Liver (tissue), 9 donors: ENCODE measurements around the gene DDX17. TPM values are rescaled to one million over a fixed set of nuclear protein-coding genes. Genes with fewer than 3 reads are reported as not detected.

Source experiments
- DNase-seq: peaks from one replicate; pipeline ENCODE4 v3.0.0-alpha.2; 2017; ENCODE audit warnings: low spot score
- H3K27ac ChIP-seq, 2 donors: one replicate each; pipeline ENCODE4 v1.7.0; 2013; ENCODE audit warnings: inconsistent platforms in 2 of 2, low read length in 2 of 2, control low read depth in 1 of 2, low read depth in 1 of 2, mild to moderate bottlenecking in 1 of 2
- H3K27me3 ChIP-seq, 4 donors: one replicate each; pipeline versions ENCODE4 v1.6.1 to v1.7.0; 2013; ENCODE audit warnings: low read length in 3 of 4, inconsistent platforms in 1 of 4, mild to moderate bottlenecking in 1 of 4, moderate library complexity in 1 of 4; ENCODE audit not compliant: control insufficient read depth in 4 of 4, insufficient read depth in 4 of 4
- H3K36me3 ChIP-seq, 4 donors: one replicate each; pipeline versions ENCODE4 v1.6.1 to v1.7.0; 2013; ENCODE audit warnings: low read length in 3 of 4, mild to moderate bottlenecking in 3 of 4, low read depth in 1 of 4, moderate library complexity in 1 of 4; ENCODE audit not compliant: control insufficient read depth in 4 of 4, insufficient read depth in 3 of 4
- H3K4me1 ChIP-seq, 4 donors: one replicate each; pipeline versions ENCODE4 v1.6.1 to v1.7.0; 2013; ENCODE audit warnings: low read length in 3 of 4, mild to moderate bottlenecking in 3 of 4, moderate library complexity in 1 of 4; ENCODE audit not compliant: control insufficient read depth in 4 of 4, insufficient read depth in 4 of 4
- H3K4me3 ChIP-seq, 3 donors: one replicate each; pipeline versions ENCODE4 v1.6.1 to v1.7.0; 2013; ENCODE audit warnings: low read length in 3 of 3, control low read depth in 1 of 3, low read depth in 1 of 3, mild to moderate bottlenecking in 1 of 3
- H3K9ac ChIP-seq, 2 donors: one replicate each; pipeline ENCODE4 v1.7.0; 2013; ENCODE audit warnings: low read length in 2 of 2, mild to moderate bottlenecking in 2 of 2, moderate library complexity in 2 of 2, control low read depth in 1 of 2, low read depth in 1 of 2
- H3K9me3 ChIP-seq, 4 donors: one replicate each; pipeline versions ENCODE4 v1.6.1 to v1.7.0; 2013; ENCODE audit warnings: low read length in 3 of 4; ENCODE audit not compliant: control insufficient read depth in 4 of 4
- ATF3 ChIP-seq: IDR thresholded peaks from 2 replicates; pipeline ENCODE4 v1.6.1; 2016; ENCODE audit warnings: antibody characterized with exemption
- CTCF ChIP-seq: fragments of 150-350 bp; IDR thresholded peaks from 2 replicates; pipeline ENCODE4 v1.5.1; 2017; ENCODE audit warnings: improper control_type of control experiment, low read depth, low read length; ENCODE audit not compliant: missing input control
- EGR1 ChIP-seq, 2 donors: IDR thresholded peaks; 2 replicates each; pipeline ENCODE4 v1.6.1; 2016 to 2018; ENCODE audit warnings: antibody characterized with exemption in 2 of 2, low read depth in 2 of 2
- FOXA1 ChIP-seq: IDR thresholded peaks from 2 replicates; pipeline ENCODE4 v1.6.1; 2016; ENCODE audit warnings: antibody characterized with exemption
- FOXA2 ChIP-seq: IDR thresholded peaks from 2 replicates; pipeline ENCODE4 v1.6.1; 2016; ENCODE audit warnings: antibody characterized with exemption
- HNF4A ChIP-seq, 2 donors: conservative IDR thresholded peaks; 2 replicates each; pipeline ENCODE4 v1.6.1; 2016; ENCODE audit warnings: antibody characterized with exemption in 2 of 2, mild to moderate bottlenecking in 2 of 2
- HNF4G ChIP-seq: IDR thresholded peaks from 2 replicates; pipeline ENCODE4 v1.6.1; 2016; ENCODE audit warnings: antibody characterized with exemption
- JUND ChIP-seq, 2 donors: IDR thresholded peaks; 2 replicates each; pipeline ENCODE4 v1.6.1; 2016; ENCODE audit warnings: antibody characterized with exemption in 2 of 2
- NR2F2 ChIP-seq: IDR thresholded peaks from 2 replicates; pipeline ENCODE4 v1.6.1; 2016; ENCODE audit warnings: antibody characterized with exemption
- RAD21 ChIP-seq, 2 donors: IDR thresholded peaks; 2 replicates each; pipeline ENCODE4 v1.6.1; 2016; ENCODE audit warnings: antibody characterized with exemption in 2 of 2, mild to moderate bottlenecking in 2 of 2
- REST ChIP-seq: IDR thresholded peaks from 2 replicates; pipeline ENCODE4 v1.6.1; 2016; ENCODE audit warnings: antibody characterized with exemption, mild to moderate bottlenecking
- RXRA ChIP-seq, 2 donors: IDR thresholded peaks; 2 replicates each; pipeline ENCODE4 v1.6.1; 2017 to 2018; ENCODE audit warnings: antibody characterized with exemption in 2 of 2, mild to moderate bottlenecking in 1 of 2
- SP1 ChIP-seq: IDR thresholded peaks from 2 replicates; pipeline ENCODE4 v1.6.1; 2018; ENCODE audit warnings: antibody characterized with exemption, mild to moderate bottlenecking
- TAF1 ChIP-seq: conservative IDR thresholded peaks from 2 replicates; pipeline ENCODE4 v1.6.1; 2016; ENCODE audit warnings: antibody characterized with exemption, mild to moderate bottlenecking
- YY1 ChIP-seq: IDR thresholded peaks from 2 replicates; pipeline ENCODE4 v1.6.1; 2016; ENCODE audit warnings: antibody characterized with exemption, mild to moderate bottlenecking
- ZBTB33 ChIP-seq: IDR thresholded peaks from 2 replicates; pipeline ENCODE4 v1.6.1; 2016; ENCODE audit warnings: antibody characterized with exemption
- WGBS: extraction: QIAGEN DNeasy Blood & Tissue Kit; methylation state at CpG from one replicate; pipeline ENCODE4 v1.1.7; 2013; 5-methylcytosine and 5-hydroxymethylcytosine counted together
- polyA plus RNA-seq, 2 donors: library from polyadenylated mRNA; stranded (reverse) in 1 of 2; unstranded in 1 of 2; fragments of 200-250 nt in 1 of 2; fragments of >200 nt in 1 of 2; fragmentation: Nextera tagmentation in 1 of 2; extraction: Ambion mirVana in 1 of 2; gene quantifications; one replicate each; pipeline versions ENCODE4 v1.2.1 to v1.2.3, GENCODE V29; 2013 to 2015
- total RNA-seq, 2 donors: library from RNA; depleted of rRNA; stranded (reverse); fragments of >200 nt; gene quantifications; one replicate each; pipeline ENCODE4 v1.2.3, GENCODE V29; 2014
- donor health status: healthy.
- donor health status: healthy.
- donor health status: healthy.
- donor health status: healthy.
- donor health status: healthy.

DDX17 gene
- total and polyA plus RNA-seq, 4 donors = 46.3 to 451 (median 173) TPM

- H3K9ac ChIP-seq = no peak overlapping the region
- no peaks in the 10 kb centered on the region for H3K9me3 ChIP-seq
- no peak for DNase-seq
- H3K36me3 ChIP-seq = peaks cover 15 to 51% (median 46%) of the 10 kb centered on the region in 4 donors
- TF ChIP-seq TAF1 = no peak
- no peak for TF ChIP-seq ZBTB33
- TF ChIP-seq SP1 = no peak
- TF ChIP-seq NR2F2 = peak; percentile 19
- TF ChIP-seq RXRA (IDR thresholded peaks at IDR 0.05) = no peak
- TF ChIP-seq JUND (IDR thresholded peaks at IDR 0.05) = no peak
- TF ChIP-seq RAD21 (IDR thresholded peaks at IDR 0.05) = no peak
- TF ChIP-seq EGR1 (IDR thresholded peaks at IDR 0.05; ENCODE audit: low read depth in 2 of 2) = no peak
- TF ChIP-seq REST = no peak
- H3K27me3 ChIP-seq = no peaks in the 10 kb centered on the region
- no peaks in the 10 kb centered on the region for H3K4me1 ChIP-seq
- WGBS = 91% methylated on average over 3 of the region's 3 CpGs
- H3K4me3 ChIP-seq = no peak overlapping the region
- no peak overlapping the region for H3K27ac ChIP-seq
Observed at GRCh38 chr22:38481162-38481870, 24.8 kb downstream of the DDX17 start.

- Histone ChIP-seq H3K9ac (no peak overlapping the region), H3K4me1 (no peaks in the 10 kb centered on the region), H3K27me3 (no peaks in the 10 kb centered on the region), H3K36me3 (peaks cover 8 to 34% (median 30%) of the 10 kb centered on the region in 4 donors), H3K4me3 (no peak overlapping the region), H3K27ac (no peak overlapping the region), H3K9me3 (no peaks in the 10 kb centered on the region)
- 81% methylated on average over 7 of the region's 7 CpGs for WGBS
- DNase-seq = no peak
- TF ChIP-seq HNF4A (conservative IDR thresholded peaks at IDR 0.05) (no peak), SP1 (no peak), REST (no peak), EGR1 (IDR thresholded peaks at IDR 0.05; ENCODE audit: low read depth in 2 of 2) (no peak), TAF1 (no peak), FOXA1 (no peak), ZBTB33 (no peak), YY1 (no peak), NR2F2 (no peak), JUND (IDR thresholded peaks at IDR 0.05) (no peak), FOXA2 (no peak), RXRA (IDR thresholded peaks at IDR 0.05) (no peak), HNF4G (no peak), RAD21 (IDR thresholded peaks at IDR 0.05) (no peak), CTCF (no peak), ATF3 (no peak)
Observed at GRCh38 chr22:38479096-38479837, 26.8 kb downstream of the DDX17 start.
